Left lung (tissue), 10 donors: ENCODE measurements around the gene IKBKG. TPM values are rescaled to one million over a fixed set of nuclear protein-coding genes. Genes with fewer than 3 reads are reported as not detected.
"Not testable (repeated sequence)": the region's sequence is repeated elsewhere in the genome, so short reads cannot be mapped to it uniquely, and the experiment has no call there.

Experiments
- ATAC-seq: fragments of 200-7000 bp; cut with Tn5 transposase; one replicate; pipeline ENCODE4 v1.9.1; 2020; ENCODE audit warnings: moderate library complexity
- DNase-seq, 4 donors: peaks; one replicate each; pipeline ENCODE4 v3.0.0-alpha.2; 2013 to 2020
- H3K27ac ChIP-seq, 2 donors: fragments of 200-600 bp; sonication (generic) in 1 of 2; one replicate each; pipeline versions ENCODE4 v1.5.0 to v1.8.0; 2020 to 2021
- H3K27me3 ChIP-seq, 2 donors: fragments of 200-600 bp; sonication (generic) in 1 of 2; one replicate each; pipeline versions ENCODE4 v1.5.0 to v1.8.0; 2020 to 2021
- H3K36me3 ChIP-seq, 2 donors: fragments of 200-600 bp; sonication (generic) in 1 of 2; one replicate each; pipeline versions ENCODE4 v1.5.0 to v1.8.0; 2020 to 2021
- H3K4me1 ChIP-seq, 2 donors: fragments of 200-600 bp; one replicate each; pipeline ENCODE4 v1.8.0; 2021
- H3K4me3 ChIP-seq, 2 donors: fragments of 200-600 bp; sonication (generic) in 1 of 2; one replicate each; pipeline versions ENCODE4 v1.5.0 to v1.8.0; 2020 to 2021; ENCODE audit warnings: mild to moderate bottlenecking in 1 of 2
- H3K9me3 ChIP-seq, 2 donors: fragments of 200-600 bp; sonication (generic) in 1 of 2; one replicate each; pipeline versions ENCODE4 v1.5.0 to v1.8.0; 2020 to 2021
- intact Hi-C, 2 donors: fragments of 100-400 bp; cut with DNase I; formaldehyde crosslinking; loops; one replicate each; pipeline versions ENCODE4 v1.11.2 to v1.14.2; 2022
- polyA plus RNA-seq, 6 donors: library from polyadenylated mRNA; unstranded; fragments of 120-200 nt; gene quantifications; one replicate each; pipeline ENCODE4 v1.2.1, GENCODE V29; 2013; ENCODE audit not compliant: insufficient read length in 6 of 6
- total RNA-seq, 2 donors: library from RNA; stranded (reverse); fragmentation: NEBNext Ultra II Directional; extraction: Animal tissue kit (Norgen Biotek cat#: 25700); gene quantifications; one replicate each; pipeline ENCODE4 v1.2.1, GENCODE V29; 2021
- TF ChIP-seq, protein P1 (sequence below), 2 donors: fragments of 200-600 bp; sonication (generic) in 1 of 2; IDR thresholded peaks; one replicate each; pipeline versions ENCODE4 v1.5.0 to v1.8.0; 2021; ENCODE audit warnings: antibody characterized with exemption in 2 of 2
- donor health status: DM: no; HTN: yes; CAD: no.
- donor health status: DM: no; HTN: no; CAD: no.

IKBKG gene
- total and polyA plus RNA-seq, 8 donors, result 14.2 to 52.5 (median 17.4) TPM

DNA sequence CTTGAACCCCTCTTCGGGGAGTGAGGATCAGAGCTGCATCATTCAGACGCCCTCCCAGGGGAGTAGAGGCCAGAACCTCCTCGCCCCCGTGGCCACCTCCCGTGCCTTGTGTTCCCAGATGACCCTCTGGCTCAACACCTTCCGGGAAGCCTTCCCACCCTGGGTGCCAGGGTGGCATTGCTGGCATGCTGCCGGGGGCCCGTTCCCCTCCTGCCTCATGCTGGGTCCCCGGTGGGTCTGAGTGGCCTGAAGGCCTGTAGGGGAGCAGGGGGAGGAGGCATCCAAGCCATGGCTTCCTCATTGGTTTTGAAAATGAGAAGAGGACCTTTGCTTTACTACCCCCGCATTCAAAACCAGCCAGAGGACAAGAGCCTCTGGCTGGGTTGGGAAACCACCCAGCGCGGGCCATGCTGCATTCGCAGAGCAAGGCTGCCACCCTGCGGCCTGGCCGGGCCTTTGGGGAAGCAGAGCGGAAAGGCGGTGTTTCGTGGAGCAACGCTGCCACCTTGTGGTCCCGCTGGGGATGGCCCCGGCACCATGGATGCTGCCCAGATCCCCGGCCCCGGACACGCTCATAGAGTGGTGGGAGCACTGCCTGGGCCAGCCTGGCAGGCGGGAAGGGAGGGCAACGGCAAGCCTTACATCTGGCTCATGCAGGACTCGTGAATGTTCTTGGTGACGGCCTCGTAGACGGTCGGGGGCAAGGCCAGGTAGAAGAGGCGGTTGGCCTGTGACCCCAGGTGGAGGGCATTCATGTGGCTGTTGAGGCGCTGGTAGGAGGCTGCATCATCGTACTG, 12.7 kb upstream of the IKBKG start:
- TF ChIP-seq, protein P1, sequence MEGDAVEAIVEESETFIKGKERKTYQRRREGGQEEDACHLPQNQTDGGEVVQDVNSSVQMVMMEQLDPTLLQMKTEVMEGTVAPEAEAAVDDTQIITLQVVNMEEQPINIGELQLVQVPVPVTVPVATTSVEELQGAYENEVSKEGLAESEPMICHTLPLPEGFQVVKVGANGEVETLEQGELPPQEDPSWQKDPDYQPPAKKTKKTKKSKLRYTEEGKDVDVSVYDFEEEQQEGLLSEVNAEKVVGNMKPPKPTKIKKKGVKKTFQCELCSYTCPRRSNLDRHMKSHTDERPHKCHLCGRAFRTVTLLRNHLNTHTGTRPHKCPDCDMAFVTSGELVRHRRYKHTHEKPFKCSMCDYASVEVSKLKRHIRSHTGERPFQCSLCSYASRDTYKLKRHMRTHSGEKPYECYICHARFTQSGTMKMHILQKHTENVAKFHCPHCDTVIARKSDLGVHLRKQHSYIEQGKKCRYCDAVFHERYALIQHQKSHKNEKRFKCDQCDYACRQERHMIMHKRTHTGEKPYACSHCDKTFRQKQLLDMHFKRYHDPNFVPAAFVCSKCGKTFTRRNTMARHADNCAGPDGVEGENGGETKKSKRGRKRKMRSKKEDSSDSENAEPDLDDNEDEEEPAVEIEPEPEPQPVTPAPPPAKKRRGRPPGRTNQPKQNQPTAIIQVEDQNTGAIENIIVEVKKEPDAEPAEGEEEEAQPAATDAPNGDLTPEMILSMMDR (IDR thresholded peaks at IDR 0.05), result peak; percentile 97 to 99
- intact Hi-C loops, result no loop called here
- Histone ChIP-seq H3K27me3 (no peaks in the 10 kb centered on the region), H3K36me3 (peaks cover 0 to 43% of the 10 kb centered on the region in 2 donors), H3K27ac (no peak overlapping the region), H3K4me1 (peaks cover 0 to 20% of the 10 kb centered on the region in 2 donors), H3K4me3 (no peak overlapping the region), H3K9me3 (no peaks in the 10 kb centered on the region)
- DNase-seq (peak; percentile 78 to 96 (median 92)), ATAC-seq (peak; percentile 99)

DNA sequence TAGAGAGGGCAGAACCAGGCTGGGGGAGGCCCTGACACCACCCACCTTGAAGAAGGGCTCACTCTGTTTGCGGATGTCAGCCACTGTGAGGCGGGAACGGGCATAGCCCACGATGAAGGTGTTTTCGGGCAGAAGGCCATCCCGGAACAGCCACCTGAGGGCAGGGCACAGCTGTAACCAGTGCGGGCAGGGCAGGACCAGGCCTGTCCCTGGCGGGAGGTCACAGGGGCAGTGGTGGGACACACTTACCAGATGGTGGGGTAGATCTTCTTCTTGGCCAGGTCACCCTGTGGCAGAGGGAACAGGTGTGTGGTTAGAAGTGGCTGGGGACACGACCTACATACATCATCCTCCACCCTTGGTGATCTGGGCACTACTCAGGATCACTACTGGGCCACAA, 11.5 kb upstream of the IKBKG start:
- no peak for ATAC-seq
- Histone ChIP-seq H3K9me3 (no peaks in the 10 kb centered on the region), H3K36me3 (peaks cover 0 to 43% of the 10 kb centered on the region in 2 donors), H3K4me3 (no peak overlapping the region), H3K4me1 (peaks cover 0 to 20% of the 10 kb centered on the region in 2 donors), H3K27me3 (no peaks in the 10 kb centered on the region), H3K27ac (no peak overlapping the region)
- TF ChIP-seq, protein P1 (IDR thresholded peaks at IDR 0.05), result no peak
- intact Hi-C loops, result no loop called here
- DNase-seq, result no peak

DNA sequence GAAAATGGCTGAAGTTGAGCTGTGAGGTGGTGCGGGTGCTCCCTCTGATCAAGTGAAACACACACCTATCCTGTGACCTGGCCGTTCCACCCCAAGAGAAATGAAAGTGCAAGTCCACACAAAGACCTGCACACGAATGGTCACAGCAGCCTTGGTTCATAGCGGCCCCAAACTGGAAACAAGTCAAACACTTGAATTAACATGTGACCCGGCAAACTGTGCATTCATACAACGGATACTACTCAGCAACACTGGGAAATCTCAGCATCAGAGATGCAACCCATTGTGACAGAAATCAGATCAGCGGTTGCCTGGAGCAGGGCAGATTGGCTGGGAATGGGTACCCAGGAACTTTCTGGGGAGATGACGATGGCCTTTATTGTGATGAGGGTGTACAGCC, 8.3 kb upstream of the IKBKG start:
- Histone ChIP-seq H3K4me3 (no peak overlapping the region), H3K27ac (no peak overlapping the region), H3K27me3 (no peaks in the 10 kb centered on the region), H3K4me1 (peaks cover 0 to 37% of the 10 kb centered on the region in 2 donors), H3K9me3 (no peaks in the 10 kb centered on the region), H3K36me3 (peaks cover 0 to 13% of the 10 kb centered on the region in 2 donors)
- DNase-seq (no peak), ATAC-seq (no peak)
- TF ChIP-seq, protein P1 (IDR thresholded peaks at IDR 0.05), result no peak
- intact Hi-C loops, result no loop called here

DNA sequence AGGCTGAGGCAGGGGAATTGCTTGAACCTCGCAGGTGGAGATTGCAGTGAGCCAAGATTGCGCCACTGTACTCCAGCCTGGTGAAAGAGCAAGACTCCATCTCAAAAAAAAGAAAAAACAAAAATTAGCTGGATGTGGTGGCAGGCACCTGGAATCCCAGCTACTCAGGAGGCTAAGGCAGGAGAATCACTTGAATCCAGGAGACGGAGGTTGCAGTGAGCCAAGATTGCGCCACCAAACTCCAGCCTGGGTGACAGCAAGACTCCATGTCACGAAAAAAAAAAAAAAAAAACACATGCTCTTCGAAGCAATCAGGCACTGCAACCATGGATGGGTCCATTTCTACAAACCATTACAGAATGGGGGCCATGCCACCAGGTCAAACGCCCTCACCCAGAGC, 7.1 kb upstream of the IKBKG start:
- H3K36me3 ChIP-seq, ATAC-seq, H3K27me3 ChIP-seq, H3K4me3 ChIP-seq, intact Hi-C loops, H3K9me3 ChIP-seq: not testable (repeated sequence)
- H3K27ac ChIP-seq, result peak overlapping the region; percentile 67 to 92
- peaks cover 0 to 39% of the 10 kb centered on the region in 2 donors for H3K4me1 ChIP-seq
- peak in 1 of 4 donors; percentile 12 for DNase-seq

DNA sequence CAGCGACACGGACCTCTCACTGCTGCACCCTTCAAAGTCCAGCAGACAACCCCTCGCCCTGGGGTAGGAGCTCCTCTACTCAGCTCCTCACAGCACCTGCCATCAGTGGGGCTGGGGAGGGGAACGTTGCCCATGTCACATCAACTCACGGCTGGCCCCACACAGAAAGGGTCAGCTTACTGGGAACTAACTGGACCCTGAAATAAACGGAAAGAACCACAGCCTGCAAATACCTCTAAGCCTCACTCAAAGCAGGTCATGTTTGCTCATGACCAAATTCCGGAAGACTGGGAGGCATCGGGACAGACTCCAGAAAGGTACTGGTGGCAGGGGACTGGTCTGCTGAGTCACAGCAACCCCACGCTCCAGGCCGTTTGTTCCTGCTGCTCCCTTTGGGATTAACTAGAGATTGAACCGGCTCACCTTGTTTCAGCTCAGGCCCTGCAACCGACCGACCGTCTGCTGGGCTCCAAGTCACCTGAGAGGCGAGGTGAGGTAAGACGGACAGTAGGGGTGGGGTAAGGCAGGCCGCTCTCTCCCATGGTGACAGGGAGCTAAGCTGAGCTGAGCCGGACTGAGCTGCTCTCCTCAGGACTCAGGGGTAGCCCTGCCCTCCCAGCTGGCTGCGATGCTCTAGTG, 6.4 kb upstream of the IKBKG start:
- intact Hi-C loops, result no loop called here
- DNase-seq (peak in 3 of 4 donors; percentile 30 to 71 (median 57)), ATAC-seq (peak; percentile 56)
- no peaks in the 10 kb centered on the region for H3K36me3 ChIP-seq
- TF ChIP-seq, protein P1 (IDR thresholded peaks at IDR 0.05), result no peak
- H3K9me3 ChIP-seq, result no peaks in the 10 kb centered on the region
- H3K4me1 ChIP-seq, result peaks cover 0 to 46% of the 10 kb centered on the region in 2 donors
- peak overlapping the region; percentile 67 to 92 for H3K27ac ChIP-seq
- peak overlapping the region in 1 of 2 donors; percentile 29 for H3K4me3 ChIP-seq
- no peaks in the 10 kb centered on the region for H3K27me3 ChIP-seq
